Stomach smooth muscle (tissue), 2 donors: ENCODE measurements around the gene RBM47.

ENCODE experiments used
- H3K27ac ChIP-seq: one replicate; pipeline ENCODE4 v1.7.0; 2013; ENCODE audit warnings: mild to moderate bottlenecking, low read length, inconsistent platforms
- H3K27me3 ChIP-seq, 2 donors: one replicate each; pipeline ENCODE4 v1.7.0; 2013; ENCODE audit warnings: low read length in 2 of 2; ENCODE audit not compliant: insufficient read depth in 2 of 2, control insufficient read depth in 1 of 2
- H3K36me3 ChIP-seq, 2 donors: one replicate each; pipeline ENCODE4 v1.7.0; 2013; ENCODE audit warnings: low read length in 2 of 2; ENCODE audit not compliant: control insufficient read depth in 2 of 2, insufficient read depth in 2 of 2
- H3K4me1 ChIP-seq: one replicate; pipeline ENCODE4 v1.7.0; 2013; ENCODE audit warnings: low read length; ENCODE audit not compliant: control insufficient read depth, insufficient read depth
- H3K4me3 ChIP-seq, 2 donors: one replicate each; pipeline ENCODE4 v1.7.0; 2013; ENCODE audit warnings: low read length in 2 of 2
- H3K9ac ChIP-seq, 2 donors: one replicate each; pipeline ENCODE4 v1.7.0; 2013; ENCODE audit warnings: low read length in 2 of 2, mild to moderate bottlenecking in 1 of 2
- H3K9me3 ChIP-seq, 2 donors: one replicate each; pipeline ENCODE4 v1.7.0; 2013; ENCODE audit warnings: low read length in 2 of 2; ENCODE audit not compliant: control insufficient read depth in 2 of 2
- donor health status: healthy.
- donor health status: Pancreatic carcinoma.

The RBM47 gene

DNA sequence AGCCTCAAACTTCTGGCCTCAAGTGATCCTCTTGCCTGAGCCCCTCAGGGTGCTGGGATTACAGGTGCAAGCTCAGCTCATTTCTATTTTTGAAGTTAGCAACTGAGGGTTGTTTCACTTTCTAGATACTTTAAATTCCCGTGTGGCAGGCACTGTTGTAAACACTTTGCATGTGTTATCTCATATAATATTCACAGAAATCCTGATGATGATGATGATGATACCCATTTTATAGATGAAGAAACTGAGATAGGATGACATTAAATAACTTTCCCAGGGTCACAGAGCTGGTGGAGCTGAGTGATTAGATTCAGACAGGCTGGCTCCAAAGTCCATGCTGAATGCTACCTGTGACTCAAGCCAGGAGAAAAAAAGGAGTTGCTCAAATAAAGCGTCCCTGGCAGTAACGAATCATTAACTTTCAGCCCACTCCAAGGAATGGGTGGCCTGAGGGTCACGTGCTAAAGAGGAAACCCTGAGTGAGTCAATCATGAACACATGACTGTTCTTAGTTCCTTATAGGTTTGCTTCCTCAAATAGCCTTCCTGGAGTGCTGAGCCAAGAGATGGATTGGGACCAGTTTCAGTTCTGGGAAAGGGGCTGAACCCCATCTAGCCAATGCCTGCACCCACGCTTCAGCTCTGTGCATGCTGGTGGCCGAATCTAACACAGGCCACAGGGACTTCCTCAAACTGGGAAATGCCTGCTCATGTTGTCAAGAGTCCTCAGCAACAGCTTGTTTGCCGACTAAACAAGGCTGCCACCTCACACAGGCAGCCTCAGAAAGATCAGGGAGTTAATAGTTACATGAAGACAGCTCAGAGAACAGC is 52.8 kb downstream of the RBM47 start:
- Histone ChIP-seq H3K9me3 (no peaks in the 10 kb centered on the region), H3K27ac (no peak overlapping the region), H3K36me3 (no peaks in the 10 kb centered on the region), H3K9ac (peak overlapping the region in 1 of 2 donors; percentile 3), H3K4me3 (no peak overlapping the region), H3K27me3 (no peaks in the 10 kb centered on the region), H3K4me1 (peaks cover 3% of the 10 kb centered on the region)

DNA sequence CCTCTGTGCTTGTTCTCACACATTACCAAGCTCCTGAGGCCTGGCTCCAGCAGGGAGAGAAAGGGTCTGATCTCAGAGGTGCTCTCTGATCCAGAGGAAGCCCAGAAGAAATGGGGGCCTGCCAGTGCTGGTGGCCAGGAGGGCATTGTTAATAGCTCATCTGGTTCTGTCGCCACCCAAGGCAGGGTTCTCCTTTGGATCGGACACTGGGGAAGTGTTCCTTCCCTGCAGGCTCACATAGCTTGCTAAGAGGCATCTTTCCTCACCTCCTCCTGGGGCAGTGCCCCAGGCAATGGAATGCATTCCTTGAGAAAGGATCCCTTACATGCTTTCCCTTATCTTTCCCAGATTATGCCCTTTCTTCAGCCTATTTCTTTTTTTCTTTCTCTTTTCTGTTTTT is 53.8 kb downstream of the RBM47 start:
- no peak overlapping the region for H3K9ac ChIP-seq
- no peaks in the 10 kb centered on the region for H3K36me3 ChIP-seq
- no peak overlapping the region for H3K27ac ChIP-seq
- no peak overlapping the region for H3K4me3 ChIP-seq
- no peaks in the 10 kb centered on the region for H3K9me3 ChIP-seq
- no peaks in the 10 kb centered on the region for H3K27me3 ChIP-seq
- peaks cover 3% of the 10 kb centered on the region for H3K4me1 ChIP-seq

DNA sequence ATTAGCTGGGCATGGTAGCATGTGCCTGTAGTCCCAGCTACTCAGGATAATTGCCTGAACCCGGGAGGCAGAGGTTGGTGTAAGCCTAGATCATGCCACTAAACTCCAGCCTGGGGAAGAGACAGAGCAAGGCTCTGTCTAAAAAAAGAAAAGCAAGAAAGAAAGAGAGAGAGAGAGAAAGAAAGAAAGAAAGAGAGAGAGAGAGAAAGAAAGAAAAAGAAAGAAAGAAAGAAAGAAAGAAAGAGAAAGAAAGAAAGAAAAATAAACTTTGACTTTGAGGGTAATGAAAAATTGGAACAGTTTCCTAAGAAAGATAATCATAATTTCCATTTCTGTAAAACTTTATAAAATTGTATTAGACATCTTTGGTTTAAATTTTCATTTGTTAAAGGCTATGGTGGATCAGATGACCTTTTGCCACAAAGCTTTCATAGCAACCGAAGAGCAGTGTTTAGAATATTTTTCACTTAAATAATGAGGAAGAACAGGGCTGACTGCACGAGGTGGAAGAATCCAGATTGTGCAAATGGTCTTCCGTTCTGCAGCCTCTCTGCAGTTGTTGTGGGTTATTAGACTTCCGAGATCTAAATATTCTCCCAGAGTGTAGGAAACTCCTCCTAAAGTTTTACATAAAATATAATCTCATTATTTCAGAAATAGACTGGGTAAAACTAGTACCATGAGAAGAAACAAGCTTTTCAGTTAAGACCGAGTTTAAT is 55.9 kb downstream of the RBM47 start:
- H3K4me1 ChIP-seq = peaks cover 3% of the 10 kb centered on the region
- no peaks in the 10 kb centered on the region for H3K27me3 ChIP-seq
- no peak overlapping the region for H3K9ac ChIP-seq
- H3K4me3 ChIP-seq = no peak overlapping the region
- H3K27ac ChIP-seq = no peak overlapping the region
- H3K36me3 ChIP-seq = no peaks in the 10 kb centered on the region
- H3K9me3 ChIP-seq = no peaks in the 10 kb centered on the region

DNA sequence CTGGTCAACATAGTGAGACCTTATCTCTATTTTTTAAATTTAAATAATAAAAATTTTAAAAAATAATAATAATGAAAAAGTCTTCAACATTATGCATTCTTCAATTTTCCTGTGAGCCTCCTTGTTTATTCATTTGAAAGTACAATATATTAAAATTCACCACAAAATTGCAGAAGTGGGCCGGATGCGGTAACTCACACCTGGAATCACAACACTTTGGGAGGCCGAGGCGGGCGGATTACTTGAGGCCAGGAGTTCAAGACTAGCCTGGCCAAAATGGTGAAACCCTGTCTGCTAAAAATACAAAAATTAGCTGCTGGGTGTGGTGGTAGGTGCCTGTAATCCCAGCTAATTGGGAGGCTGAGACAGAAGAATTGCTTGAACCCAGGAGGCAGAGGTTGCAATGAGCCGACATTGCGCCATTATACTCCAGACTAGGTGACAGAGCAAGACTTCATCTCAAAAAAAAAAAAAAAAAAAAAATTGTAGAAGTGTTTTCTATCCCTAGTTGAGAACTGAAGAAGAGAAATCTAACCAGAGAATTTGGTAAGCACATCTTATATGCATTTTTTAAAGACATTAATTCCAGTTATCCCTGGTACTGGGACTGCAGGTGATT is 56.9 kb downstream of the RBM47 start:
- Histone ChIP-seq H3K9me3 (no peaks in the 10 kb centered on the region), H3K27me3 (no peaks in the 10 kb centered on the region), H3K27ac (no peak overlapping the region), H3K9ac (no peak overlapping the region), H3K4me3 (no peak overlapping the region), H3K4me1 (peaks cover 3% of the 10 kb centered on the region), H3K36me3 (no peaks in the 10 kb centered on the region)

DNA sequence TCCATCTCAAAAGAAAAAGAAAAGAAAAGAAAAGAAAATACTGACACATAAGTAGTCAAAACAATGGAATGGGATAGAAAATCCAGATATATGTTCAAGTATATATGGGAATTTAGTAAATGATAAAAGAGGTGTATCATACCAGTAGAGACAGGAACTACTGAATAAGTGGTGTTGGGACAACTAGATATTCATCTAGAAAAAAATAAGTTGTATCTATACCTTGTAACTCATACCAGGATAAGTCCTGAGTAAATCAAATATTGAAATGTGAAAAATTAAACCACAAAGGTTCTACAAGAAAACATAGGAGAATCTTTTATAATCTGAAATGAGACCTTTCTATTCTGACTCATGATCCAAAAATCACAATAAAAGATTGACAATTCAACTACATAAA is 58.5 kb downstream of the RBM47 start:
- H3K9me3 ChIP-seq = no peaks in the 10 kb centered on the region
- H3K4me3 ChIP-seq = no peak overlapping the region
- no peaks in the 10 kb centered on the region for H3K4me1 ChIP-seq
- H3K9ac ChIP-seq = no peak overlapping the region
- no peak overlapping the region for H3K27ac ChIP-seq
- H3K36me3 ChIP-seq = no peaks in the 10 kb centered on the region
- H3K27me3 ChIP-seq = no peaks in the 10 kb centered on the region

DNA sequence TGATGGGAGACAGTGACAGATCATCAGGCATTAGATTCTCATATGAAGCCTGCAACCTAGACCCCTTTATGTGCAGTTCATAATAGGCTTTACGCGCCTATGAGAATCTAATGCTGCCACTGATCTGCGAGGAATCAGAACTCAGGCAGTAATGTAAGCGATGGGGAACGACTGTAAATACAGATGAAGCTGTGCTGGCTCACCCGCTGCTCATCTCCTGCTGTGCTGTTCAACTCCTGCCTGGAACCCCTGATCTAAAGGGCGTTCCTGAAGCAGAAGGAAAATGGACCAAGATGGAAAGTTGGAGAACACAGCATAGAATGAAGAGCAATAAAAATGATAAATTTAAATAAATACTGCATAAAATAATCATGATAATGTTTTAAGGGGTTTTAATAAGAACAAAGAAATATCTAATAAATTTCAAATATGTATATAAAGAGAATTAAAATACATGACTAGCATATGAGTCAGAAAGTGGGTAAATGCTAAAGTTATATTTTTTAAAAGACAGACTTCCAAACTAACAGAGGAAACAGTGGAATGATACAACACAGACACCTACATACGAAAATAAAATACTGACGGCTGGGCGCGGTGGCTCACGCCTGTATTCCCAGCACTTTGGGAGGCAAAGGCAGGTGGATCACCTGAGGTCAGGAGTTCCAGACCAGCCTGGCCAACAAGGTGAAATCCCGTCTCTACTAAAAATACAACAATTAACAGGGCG is 59.2 kb downstream of the RBM47 start:
- H3K9me3 ChIP-seq = no peaks in the 10 kb centered on the region
- H3K9ac ChIP-seq = no peak overlapping the region
- no peaks in the 10 kb centered on the region for H3K4me1 ChIP-seq
- H3K36me3 ChIP-seq = no peaks in the 10 kb centered on the region
- H3K4me3 ChIP-seq = no peak overlapping the region
- H3K27me3 ChIP-seq = no peaks in the 10 kb centered on the region
- H3K27ac ChIP-seq = no peak overlapping the region

DNA sequence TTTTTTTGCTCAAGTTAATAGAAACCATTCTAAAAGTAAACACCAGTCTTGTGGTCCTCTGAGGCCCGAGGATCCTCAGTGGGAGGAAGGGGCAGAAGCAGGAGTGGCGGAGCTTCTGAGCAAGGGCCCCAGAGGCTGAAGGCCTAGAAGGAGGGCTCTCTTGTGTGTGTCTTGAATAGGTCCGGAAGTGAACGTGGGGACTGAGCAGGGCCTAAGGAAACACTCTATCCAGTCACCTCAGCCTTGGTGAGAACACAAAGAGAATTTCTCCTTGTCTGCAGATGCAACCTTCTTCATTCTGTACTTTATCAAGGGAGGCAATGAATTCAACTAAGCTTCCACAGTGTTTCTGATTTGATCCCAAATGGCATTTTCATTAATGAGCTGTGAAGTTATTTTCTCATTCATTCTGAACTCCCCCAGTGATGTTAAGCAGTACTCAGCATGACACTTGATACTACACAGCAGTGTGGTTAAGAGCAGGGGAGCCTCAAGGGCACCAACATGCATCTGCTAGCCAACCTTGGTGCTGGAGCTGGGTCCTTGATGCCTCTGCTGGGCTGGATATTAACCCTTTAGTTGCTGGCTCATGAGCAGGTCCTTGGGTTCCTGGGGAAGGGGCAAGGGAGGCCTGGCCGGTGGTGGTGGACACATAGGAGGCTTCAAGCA is 64.7 kb downstream of the RBM47 start:
- no peak overlapping the region for H3K27ac ChIP-seq

DNA sequence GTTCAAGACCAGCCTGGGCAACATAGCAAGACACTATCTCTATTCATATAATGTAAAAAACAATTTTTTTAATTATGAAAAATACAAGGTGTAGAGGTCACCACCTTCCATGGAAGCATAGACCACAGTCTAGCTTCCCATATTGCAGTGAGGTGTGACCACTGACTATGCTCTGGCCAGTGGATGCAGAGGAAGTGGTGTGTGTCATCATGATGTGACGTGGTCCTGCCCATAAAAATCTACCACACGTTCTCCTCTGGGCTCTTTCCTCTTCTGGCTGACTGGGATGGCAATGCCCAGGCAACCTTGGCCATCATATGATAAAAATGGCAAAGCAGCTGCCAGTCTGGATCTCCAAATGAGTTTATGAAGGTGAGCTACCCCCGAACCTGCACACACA is 65.7 kb downstream of the RBM47 start:
- no peak overlapping the region for H3K9ac ChIP-seq
- no peak overlapping the region for H3K27ac ChIP-seq
- H3K9me3 ChIP-seq = no peaks in the 10 kb centered on the region
- no peaks in the 10 kb centered on the region for H3K36me3 ChIP-seq
- peaks cover 5% of the 10 kb centered on the region for H3K4me1 ChIP-seq
- no peaks in the 10 kb centered on the region for H3K27me3 ChIP-seq
- no peak overlapping the region for H3K4me3 ChIP-seq

More for the DNA sequence above, 64.7 kb downstream of the RBM47 start:
- Histone ChIP-seq H3K36me3 (no peaks in the 10 kb centered on the region), H3K9me3 (no peaks in the 10 kb centered on the region), H3K9ac (no peak overlapping the region), H3K4me1 (peaks cover 5% of the 10 kb centered on the region), H3K27me3 (no peaks in the 10 kb centered on the region), H3K4me3 (no peak overlapping the region)

DNA sequence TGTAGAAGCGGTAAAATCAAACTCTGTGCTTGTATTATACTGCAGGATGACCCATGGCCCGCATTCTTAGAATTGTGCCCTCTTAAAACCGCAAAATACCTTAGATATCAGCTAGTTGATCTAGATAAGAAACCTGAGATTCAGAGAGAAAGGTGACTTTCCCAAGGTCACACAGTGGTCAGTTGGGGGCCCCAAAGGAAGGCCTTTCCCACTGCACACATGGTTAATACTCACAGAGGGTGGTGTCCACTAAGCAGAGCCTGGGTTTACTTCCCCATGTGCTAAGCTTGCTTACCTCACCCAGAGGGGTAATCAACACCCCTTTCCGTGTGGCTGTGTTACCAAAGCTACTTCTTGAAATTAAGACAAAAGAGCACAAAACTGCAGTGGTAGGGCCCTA is 66.3 kb downstream of the RBM47 start:
- peaks cover 5% of the 10 kb centered on the region for H3K4me1 ChIP-seq
- H3K9me3 ChIP-seq = no peaks in the 10 kb centered on the region
- no peak overlapping the region for H3K9ac ChIP-seq
- H3K4me3 ChIP-seq = no peak overlapping the region
- no peak overlapping the region for H3K27ac ChIP-seq
- no peaks in the 10 kb centered on the region for H3K27me3 ChIP-seq
- H3K36me3 ChIP-seq = no peaks in the 10 kb centered on the region

DNA sequence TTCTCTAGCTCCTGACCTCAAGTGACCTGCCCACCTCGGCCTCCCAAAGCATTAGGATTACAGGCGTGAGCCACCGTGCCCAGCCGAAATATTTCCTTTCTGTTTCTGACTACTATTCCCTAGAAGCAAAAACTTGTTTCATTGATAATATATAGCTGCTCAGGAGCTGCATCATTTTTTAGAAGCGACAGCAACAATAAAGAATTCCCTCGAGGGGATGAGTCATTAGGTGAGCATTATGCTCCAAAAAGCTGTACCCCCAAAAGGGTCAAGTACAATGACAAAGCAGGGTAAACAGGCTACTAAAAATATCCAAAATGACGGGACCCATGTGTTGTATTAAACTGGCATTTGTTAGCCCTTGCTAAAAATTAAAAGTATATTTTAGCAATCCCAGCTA is 67.0 kb downstream of the RBM47 start:
- no peaks in the 10 kb centered on the region for H3K9me3 ChIP-seq
- H3K4me3 ChIP-seq = no peak overlapping the region
- H3K27ac ChIP-seq = no peak overlapping the region
- no peaks in the 10 kb centered on the region for H3K27me3 ChIP-seq
- H3K4me1 ChIP-seq = peaks cover 5% of the 10 kb centered on the region
- no peak overlapping the region for H3K9ac ChIP-seq
- no peaks in the 10 kb centered on the region for H3K36me3 ChIP-seq
